Kidney tubule cell (primary cell): ENCODE results near the gene MEF2C.
A peak's percentile ranks its signal among the peaks of the same experiment; 100 is the strongest.
"Not testable (repeated sequence)": the region's sequence is repeated elsewhere in the genome, so short reads cannot be mapped to it uniquely, and the experiment has no call there.

Source experiments
- DNase-seq: peaks from one replicate; pipeline ENCODE4 v3.0.0-alpha.2; 2018; ENCODE audit warnings: low spot score

The MEF2C gene

DNA sequence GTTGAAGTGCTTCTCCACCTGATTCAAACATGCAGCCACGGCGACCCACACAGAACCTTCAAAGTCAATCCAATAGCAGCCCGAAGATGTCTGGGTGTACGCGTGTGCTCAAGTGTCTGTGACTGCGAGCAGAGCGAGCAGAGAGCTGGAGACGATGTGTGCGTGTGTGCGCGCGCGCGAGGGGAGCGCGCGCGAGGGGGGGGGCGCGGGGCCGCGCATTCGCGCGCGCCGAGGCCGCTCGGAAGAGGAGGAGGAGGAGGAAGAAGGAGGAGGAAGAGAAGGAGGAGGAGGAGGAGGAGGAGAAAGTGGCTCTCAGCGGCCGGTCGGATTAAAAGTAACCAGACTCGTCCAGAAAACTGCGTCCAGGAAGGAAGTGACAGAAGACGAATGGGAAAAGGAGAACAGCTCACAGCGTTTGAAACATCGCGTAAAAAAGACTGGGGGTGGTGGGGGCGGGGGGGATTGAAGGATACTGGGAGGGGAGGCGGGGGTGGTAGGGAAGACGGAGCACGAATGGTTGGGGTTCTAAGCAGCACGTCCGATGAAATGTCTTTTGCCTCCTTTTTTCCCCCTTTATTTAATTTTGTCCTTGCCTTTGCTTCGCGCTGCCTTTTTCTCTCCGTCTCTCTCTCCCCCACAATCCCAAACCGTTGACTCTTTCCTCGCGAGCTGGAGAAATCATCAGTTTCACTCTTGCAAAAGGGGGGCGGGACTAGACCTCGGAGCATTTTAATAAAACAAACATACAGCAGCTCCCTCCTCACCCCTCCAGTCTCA is at the start of gene MEF2C:
Gene MEF2C, minus strand, starts transcription at position 126 of the 777 bp plus-strand sequence. CDS start 59,396 bp downstream, outside the sequence.
- peak; percentile 76 for DNase-seq

DNA sequence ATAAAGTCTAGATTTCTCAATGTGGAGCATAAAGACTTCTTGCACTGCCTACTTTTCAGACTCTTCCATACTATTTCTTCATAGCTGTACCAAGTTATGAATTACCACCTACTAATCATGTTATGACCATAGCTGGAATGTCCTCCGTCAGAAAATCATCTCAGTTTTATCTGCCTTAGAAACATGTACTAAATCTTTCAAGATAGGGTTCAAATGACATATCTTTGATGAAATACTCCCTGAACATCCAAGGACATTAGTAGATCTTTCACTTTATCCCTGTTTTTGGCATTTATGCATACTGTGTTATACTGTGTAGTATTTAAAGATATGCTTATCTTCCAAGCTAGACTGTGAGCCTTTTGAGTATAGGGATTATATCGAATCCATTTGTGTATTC is 49.6 kb upstream of the MEF2C start:
- no peak for DNase-seq

DNA sequence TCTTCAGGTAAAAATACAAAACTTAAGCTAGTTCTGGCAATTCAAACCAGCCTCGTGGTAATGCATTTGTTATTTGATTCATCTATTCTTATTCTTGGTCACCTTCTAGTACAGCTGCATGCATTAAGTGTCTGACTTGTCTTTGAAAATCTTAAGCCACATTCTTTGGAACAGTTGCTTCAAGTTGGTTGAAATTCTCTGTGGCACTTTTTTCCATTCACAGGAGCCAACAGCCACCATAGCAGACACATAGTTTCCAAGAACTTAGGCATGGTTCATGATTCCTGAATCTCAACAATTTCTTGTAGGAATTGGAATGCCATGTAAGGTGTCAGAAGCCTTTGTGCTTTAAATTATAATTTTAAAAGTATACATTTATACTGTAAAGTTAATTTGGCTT is 47.4 kb upstream of the MEF2C start:
- no peak for DNase-seq

DNA sequence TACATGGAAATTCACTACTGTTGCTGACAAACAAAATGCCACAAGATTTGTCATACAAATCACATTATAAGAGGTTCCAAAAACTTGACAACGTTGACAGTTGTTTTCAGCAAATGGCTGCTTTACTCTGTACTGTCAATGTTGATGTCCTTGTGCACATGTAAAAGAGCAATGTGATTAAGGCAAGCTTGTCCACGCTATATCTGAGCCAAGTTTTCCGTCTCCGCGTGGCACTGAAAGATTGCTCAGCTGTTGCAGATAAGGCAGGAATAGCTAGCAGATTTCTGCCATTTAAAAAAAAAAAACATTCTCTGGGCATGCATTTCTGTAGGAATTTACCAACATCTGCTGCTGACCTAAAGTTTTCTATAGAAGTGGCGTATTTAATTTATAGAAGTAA is 46.4 kb upstream of the MEF2C start:
- no peak for DNase-seq

DNA sequence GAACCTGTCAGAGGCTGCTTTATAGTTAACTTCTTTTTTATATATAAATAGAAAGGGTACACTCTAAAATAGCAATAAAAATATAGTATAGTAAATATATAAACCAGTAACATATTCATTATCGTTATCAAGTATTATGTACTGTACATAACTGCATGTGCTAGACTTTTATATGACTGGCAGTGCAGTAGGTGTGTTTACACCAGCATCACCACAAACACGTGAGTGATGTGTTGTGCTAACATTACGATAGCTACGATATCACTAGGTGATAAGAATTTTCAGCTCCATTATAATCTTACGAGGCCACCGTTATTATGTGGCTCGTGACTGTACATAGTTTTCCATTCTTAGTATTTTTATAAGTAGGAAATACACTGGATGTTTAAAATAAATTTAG is 43.8 kb upstream of the MEF2C start:
- no peak for DNase-seq

DNA sequence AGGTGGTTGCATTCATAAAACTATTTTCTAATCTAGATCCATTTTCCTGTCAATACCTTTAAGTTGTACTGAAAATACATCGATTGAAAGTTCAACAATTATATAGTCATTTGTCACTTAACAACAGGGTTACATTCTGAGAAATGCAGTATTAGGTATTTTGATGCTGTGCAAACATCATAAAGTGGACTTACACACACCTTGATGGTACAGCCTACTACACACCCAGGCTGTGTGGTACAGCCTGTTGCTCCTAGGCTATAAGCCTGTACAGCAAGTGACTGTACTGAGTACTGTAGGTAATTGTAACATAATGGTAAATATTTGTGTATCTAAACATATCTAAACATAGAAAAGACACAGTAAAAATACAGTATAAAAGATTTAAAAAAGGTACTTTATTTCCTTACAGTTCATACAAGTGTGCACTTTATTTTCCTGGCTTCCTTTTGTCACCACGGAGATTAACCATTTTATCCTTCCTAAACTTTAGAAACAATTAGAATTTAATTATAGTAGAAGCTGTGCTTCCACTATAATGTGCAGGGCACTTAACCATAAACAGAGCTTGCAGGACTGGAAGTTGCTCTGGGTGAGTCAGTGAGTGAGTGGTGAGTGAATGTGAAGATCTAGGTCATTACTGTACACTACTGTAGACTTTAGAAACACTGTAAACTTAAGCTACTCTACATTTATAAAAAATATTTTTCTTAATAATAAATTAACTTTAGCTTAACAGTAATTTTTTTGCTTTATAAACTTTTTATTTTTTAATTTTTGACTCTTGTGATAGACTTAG is 42.9 kb upstream of the MEF2C start:
- DNase-seq = peak; percentile 37

DNA sequence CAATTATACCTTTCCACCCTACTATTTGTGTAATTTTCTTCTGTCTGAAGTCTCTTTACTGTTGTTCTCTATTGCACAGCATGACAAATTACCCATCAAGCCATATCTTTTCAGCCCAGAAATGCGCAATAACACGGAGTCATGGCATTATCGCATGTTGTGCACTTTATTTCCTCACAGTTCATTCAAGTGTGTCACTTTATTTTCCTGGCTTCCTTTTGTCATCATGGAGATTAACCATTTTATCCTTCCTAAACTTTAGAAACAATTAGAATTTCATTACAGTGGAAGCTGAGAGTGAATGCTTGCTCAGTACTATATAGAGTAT is 41.3 kb upstream of the MEF2C start:
- peak; percentile 16 for DNase-seq

DNA sequence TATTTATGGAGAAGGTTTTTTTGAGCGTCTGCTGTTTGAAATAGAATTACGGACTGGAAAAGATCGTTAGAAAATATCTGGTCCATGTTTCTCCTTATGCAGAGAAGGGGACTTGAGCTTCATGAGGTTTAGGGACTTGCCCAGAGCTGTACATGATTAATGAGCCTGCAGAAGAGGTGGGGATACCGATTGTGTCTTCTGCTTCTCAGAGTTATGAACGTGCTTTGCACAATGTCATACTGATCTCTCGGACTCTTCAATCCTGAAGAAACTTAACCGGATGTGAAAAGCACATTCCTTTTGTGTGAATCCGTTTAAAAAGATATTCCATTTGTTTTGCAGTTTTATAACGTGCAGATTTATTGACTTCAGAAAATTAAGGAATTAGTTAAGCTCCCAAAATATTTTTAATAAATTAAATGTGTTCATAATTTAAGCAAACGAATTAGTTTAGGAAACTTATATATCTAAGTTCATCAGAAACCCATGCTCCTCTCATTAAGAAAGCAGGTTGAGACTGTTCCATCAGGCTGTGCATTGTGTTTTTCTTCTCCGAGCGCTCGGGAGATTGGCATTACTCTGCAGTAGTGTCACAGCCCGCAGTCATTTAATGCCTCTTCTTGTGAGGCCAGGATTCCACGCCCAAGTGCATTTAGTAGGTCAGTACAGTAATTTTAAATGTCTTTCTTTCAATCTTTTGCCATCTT is 40.8 kb upstream of the MEF2C start:
- no peak for DNase-seq

DNA sequence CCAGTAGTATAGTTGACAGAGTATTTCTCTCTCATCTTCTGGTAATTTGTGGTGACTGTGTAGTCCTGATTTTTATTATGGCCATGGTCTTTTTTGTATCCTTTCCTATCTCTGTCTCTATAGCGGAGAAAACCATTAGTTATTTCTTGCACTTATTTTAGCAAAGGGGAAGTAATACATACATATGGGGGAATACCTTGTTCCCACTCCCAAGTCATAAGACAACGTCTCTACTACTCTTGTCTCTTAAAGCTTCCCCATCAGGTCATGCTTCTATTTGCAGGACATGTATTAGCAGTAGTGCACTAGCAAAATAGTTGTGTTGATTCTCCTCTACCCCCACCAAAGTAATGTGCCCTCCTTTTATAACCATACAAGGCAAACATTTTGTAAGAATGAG is 29.8 kb upstream of the MEF2C start:
- not testable (repeated sequence) for DNase-seq

DNA sequence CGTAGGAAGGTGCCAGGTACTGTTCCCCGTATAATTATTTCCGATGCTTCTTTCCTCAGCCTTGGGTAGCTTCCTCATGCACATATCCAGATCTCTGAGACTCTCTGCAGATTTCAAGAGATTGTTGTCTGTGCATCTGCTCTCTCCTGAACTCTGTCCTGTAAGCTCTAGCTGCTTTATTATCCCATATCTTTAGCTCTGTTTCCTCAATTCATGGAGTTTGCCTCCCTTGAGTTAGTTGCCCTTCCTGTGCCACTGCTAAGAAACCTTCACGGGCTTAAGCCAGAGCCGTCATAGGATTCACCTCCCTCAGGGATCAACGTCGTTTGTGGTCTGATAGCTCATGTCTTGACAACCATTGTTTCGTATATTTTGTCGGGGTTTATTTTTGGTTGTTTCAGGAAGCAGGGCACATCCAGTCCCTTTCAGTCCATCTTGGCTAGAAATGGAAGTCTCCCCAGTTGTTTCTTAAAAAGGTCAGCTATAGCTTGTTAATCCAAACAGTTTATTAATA is 28.1 kb upstream of the MEF2C start:
- DNase-seq = not testable (repeated sequence)

DNA sequence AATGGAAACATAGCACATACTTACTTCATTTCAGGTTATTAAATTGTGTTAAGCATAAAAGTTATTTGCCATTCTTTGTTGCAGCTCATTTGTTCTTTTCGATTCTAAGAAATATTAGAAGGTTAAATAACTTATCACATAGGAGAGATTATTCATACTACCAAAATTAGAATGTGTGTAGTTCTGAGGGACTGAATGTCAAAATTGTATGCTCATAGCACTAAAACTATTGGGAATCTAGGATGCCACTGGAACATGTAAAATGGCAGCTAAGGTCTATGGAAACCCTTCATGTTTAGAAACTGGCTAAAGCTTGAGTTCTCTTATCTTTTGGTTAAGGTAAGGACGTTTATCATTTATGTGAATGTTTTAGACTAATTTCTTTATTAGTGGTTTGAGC is 21.5 kb upstream of the MEF2C start:
- not testable (repeated sequence) for DNase-seq

DNA sequence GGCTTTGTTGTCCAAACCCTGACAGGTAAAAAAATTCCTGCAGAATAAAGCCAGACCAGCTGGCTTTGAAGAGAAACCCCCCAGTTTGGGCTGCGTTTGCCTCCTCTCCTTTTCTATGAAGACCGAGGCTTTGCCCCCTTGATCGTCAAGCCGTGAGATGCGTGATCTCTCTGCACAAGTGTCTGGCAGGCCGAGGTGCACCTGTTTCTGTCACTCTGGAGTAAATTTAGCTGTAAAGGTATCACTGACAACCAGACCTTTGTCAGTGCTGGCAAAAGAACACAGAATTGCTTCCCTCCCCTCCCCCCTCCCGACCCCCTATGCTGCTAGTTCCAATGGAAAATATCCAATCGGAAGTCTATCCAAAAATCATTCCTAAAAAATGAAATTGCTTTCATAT is 21.0 kb upstream of the MEF2C start:
- not testable (repeated sequence) for DNase-seq

DNA sequence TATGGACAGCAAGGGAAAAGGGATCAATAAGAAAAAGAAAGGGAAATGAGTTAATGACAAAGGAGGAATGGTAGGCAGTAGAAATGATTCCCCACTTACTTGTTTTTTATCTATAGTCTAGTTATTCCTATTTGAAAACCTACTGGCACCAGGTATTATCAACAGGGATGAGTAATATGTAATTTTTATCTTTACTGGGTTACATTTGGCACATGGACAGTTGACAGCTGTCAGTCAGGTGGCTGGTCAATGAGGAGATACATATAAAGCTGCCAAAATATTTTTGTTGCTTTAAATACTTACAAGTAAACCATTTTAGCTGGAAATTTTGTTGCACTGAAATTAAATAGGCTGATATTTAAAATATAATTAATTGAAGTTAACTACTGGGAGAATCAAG is 18.1 kb upstream of the MEF2C start:
- DNase-seq = not testable (repeated sequence)

DNA sequence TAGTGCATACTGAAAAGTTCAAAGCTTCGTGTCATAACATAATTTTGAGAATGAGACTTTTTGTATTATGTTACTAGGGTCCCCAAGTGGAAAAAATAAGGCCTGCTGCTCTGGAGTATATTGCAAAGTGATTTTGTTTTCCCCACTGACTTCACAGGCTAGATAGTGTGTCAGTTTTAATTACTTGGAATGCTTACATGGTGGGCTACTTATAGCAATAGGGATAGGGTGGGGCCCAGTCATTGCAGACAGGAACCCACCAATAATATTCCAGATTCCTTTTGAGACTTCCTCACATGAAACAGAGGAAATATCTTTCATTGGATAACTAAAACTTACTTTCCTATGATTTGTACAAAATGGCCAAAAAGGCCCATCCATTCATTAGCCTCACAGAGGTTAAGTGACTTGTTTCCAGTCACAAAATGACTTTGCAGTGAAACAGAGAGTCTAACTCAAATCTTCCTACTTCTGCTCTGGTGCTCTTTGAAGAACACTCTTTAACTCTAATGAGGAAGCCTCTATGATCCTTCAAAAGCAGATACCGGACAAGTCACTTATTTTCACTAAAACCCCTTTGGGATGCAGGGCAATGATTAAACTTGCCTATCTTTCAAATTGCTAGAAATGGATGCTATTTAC is 16.2 kb upstream of the MEF2C start:
- no peak for DNase-seq

DNA sequence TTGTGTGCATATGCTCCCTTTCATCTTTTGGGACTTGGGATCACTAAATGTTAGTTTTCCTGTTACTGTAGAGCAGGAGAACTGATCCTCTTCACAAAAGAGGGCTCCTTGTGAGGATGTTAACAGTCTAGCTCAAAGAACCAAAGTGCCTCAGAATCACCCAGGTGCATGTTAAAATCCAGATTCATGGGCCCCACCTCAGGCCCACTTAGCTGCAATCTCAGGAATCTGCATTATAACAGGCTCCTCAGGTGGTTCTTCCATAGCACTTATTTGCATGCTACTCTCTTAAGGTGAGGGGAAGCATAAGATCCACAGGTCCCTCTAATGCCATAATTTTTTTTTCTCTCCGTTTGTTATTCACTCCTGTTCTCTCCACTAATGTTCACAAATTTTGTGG is 14.8 kb upstream of the MEF2C start:
- no peak for DNase-seq

DNA sequence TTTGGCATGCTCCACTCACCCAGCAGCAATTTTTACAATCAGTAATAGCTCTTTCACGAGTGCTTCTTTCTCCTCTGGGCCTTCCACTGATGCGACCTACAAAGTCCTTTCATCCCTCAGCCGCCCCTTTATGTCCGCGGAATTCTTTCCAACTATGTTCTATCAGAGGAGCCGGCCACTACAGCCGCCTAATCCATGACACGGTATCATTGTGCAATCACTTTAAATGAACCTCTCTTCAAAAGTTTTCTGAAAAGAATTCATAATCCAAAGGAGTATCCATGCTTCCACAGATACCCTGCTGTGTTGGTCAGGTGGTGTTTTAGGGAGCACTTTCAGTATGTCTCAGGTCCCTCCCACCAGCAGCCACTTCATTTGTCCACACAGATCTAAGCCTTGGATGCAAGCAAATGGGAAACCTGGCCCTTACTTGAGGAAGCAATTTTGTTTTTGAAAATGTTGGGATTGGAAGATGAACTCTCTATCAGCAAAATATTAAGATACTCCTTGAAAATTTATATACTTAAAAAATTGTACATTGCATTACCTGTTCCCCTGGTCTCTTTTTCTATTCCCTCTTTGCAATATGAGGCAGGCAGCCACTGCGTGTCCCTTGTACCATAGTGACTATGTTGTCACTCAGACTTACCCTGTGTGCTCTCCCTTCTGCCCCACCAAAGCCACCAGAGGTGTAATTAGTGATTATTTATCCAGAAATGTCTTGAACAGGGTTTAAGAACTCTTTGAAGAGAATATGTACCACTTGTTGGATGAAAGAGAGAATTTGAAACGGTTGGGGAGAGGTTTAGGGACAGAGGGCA is 12.9 kb upstream of the MEF2C start:
- no peak for DNase-seq

DNA sequence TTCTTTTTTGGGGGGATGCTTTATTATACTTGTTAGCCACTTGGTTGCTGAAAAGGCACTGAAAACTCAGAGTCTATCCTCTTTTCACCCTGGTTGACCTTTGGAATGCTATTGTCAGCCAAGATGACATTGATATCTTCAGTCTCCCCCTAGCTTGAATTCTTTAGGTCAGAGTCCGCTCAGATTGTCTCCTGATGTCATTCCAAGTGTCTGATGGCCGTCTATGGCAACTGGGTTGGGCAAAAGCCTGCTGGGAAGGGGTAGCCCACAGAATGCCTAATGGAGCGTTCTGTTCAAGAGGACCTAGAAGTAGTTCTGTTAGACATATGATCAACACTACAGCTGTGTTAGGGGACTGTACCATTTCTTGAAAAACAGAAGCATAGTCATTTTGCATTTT is 9.7 kb upstream of the MEF2C start:
- no peak for DNase-seq

DNA sequence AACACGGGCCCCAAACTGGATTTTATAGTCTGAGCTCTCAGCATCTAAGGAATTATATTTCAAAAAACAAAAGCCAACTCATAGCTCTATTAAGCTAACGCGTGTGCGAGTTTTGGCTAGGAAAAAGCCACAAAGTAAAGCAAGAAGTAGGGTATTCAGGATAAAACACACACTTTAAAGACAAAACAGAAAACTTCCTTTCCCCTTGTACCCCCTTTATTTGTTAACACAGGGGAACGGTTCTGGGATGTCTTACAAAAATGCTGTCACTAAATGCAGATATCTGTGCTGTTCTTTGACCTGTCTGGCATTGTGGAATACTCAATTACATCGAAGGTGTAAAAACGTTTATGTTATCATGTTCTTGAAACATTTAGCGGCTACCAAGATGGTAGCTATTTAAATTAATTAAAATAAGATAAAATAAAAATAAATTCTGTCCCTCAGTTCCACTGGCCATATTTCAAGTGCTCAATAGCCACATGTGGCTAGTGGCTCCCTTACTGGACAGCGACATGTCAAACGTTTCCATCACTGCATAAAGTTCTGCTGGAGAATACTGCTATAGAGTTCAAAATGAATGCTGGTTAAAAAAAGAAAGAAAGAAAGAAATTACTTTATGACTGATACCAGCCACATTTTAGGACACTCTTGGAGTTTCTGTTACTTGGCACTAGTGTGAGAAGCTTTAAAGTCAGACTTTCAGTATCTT is 7.2 kb upstream of the MEF2C start:
- DNase-seq = no peak

DNA sequence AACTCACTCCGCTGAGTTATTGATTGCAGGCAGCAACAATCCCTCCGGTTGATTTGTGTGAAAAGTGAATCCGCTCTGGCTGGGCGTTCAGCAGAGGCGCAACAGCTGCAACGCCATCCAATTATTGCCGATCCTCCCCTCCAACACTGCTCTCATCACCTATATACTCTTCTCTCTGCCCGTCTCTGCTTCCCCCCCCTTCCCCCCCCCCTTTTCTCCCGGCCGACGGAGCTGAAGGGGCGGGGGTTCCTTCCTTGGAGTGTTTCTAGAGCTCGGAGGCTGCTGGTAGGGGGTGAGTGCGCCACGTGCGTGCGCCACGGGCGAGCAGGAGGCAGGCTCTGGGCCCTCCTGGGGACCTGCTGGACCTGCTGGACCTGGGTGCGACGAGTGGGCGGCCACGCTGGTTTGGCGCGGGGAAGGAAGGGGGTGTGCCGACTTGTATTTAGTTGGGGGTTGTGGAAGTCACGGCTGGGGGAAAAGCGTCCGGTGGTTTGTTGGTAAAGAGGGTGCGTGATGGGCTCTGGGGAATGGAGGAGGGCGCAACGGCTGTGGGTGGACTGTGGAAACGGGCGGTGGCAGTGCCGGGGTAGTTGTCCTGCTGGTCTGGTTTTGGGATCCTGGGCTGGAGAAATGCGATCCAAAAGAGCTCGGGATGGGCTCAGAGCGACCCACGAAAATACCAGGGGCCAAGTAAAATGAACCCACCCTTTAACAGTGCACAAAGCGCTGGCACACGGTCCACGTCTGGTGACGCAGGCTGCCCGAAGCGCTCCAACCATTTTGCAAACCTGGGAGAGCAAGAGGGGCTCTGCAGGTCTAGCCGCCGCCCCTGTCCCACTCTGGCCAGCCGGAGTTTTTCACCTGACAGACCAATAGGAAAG is 6.4 kb upstream of the MEF2C start:
- peak; percentile 20 for DNase-seq

DNA sequence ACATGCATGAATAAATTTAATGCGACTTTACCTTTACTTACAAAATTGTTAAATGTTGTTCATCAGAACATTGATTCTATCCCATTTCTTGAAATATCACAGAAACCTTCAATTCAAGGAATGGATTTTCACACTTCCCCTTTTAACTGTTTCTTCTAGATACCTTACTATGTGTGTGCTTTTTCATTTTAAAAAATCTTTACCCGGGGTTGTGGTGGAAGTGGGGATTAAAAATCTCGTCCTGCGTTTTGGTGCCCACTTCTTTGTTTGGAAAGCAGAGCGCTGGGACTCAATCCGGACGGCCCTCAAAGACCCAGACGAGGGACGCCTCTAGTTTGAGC is 5.8 kb upstream of the MEF2C start:
- no peak for DNase-seq
